ENCODE data around the gene BAK1.

GRCh38 chr6:33627876-33628275 lies 47.8 kb upstream of the BAK1 start:
- TF ChIP-seq POLR2A (IDR thresholded peaks at IDR 0.05) (no peak), CTCF (IDR thresholded peaks at IDR 0.05) (no peak), POLR2AphosphoS5 (IDR thresholded peaks at IDR 0.05) (no peak)

Data from prostate gland (tissue), 2 donors.